ENCODE results near the gene GLRA3. TPM values are rescaled to one million over a fixed set of nuclear protein-coding genes. Genes with fewer than 3 reads are reported as not detected.

The GLRA3 gene
- total and polyA plus RNA-seq, 2 experiments from 2014 or later, result 0.03 to 0.19 TPM

DNA sequence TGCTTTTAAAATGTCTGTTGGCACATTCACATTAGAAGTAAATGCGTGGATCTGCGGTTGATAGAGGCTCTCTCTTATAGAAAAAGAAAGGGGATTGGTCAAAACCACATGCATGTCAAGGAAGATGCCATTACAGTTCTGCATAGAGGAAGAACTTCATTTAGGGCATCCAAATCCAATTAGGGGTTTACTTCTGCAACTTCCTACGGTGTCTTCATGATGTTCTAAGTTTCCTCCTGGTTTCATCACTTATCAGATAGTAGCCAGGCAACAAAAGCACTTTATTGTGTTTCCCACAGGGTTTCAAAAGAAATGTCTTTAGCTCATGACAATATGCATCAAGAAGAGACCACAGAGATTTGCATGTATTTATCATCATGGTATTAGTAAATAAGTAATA is 170.8 kb downstream of the GLRA3 start:
- no peaks in the 10 kb centered on the region; the same call in 1 of the 2 replicates for H3K9me2 ChIP-seq (ENCODE audit: insufficient read depth)
- no peak overlapping the region for H3K27ac Mint-ChIP-seq
- H3K36me3 Mint-ChIP-seq (ENCODE audit: low read depth), result no peaks in the 10 kb centered on the region
- H3K4me3 Mint-ChIP-seq, result no peak overlapping the region
- no peaks in the 10 kb centered on the region for H4K20me1 ChIP-seq (replicated peaks; ENCODE audit: insufficient read depth)
- no peaks in the 10 kb centered on the region for H3F3A ChIP-seq (replicated peaks; ENCODE audit: low read depth)
- H3K27ac ChIP-seq (ENCODE audit: low read depth), result no peak overlapping the region
- no peaks in the 10 kb centered on the region for H3K27me3 ChIP-seq (ENCODE audit: insufficient read depth)
- no peak for DNase-seq (ENCODE audit: low spot score)
- no peaks in the 10 kb centered on the region for H3K9me3 Mint-ChIP-seq
- H3K27me3 Mint-ChIP-seq (ENCODE audit: insufficient read depth, low read depth, poor library complexity), result no peaks in the 10 kb centered on the region
- no peak overlapping the region for H3K4me2 ChIP-seq
- ATAC-seq, result no peak
- H2AFZ ChIP-seq, result no peak overlapping the region
- no peaks in the 10 kb centered on the region for H3K79me2 ChIP-seq (replicated peaks; ENCODE audit: insufficient read depth)
- no peaks in the 10 kb centered on the region for H3K36me3 ChIP-seq (ENCODE audit: insufficient read depth)
- no peak overlapping the region for H3K4me3 ChIP-seq
- H3K4me1 ChIP-seq (ENCODE audit: insufficient read depth), result no peaks in the 10 kb centered on the region
- TF ChIP-seq JUNB (IDR thresholded peaks at IDR 0.05; ENCODE audit: unreplicated experiment), result no peak
- no peak for TF ChIP-seq EZH2 (IDR thresholded peaks at IDR 0.05; ENCODE audit: low read depth, unreplicated experiment)
- TF ChIP-seq, protein P1, sequence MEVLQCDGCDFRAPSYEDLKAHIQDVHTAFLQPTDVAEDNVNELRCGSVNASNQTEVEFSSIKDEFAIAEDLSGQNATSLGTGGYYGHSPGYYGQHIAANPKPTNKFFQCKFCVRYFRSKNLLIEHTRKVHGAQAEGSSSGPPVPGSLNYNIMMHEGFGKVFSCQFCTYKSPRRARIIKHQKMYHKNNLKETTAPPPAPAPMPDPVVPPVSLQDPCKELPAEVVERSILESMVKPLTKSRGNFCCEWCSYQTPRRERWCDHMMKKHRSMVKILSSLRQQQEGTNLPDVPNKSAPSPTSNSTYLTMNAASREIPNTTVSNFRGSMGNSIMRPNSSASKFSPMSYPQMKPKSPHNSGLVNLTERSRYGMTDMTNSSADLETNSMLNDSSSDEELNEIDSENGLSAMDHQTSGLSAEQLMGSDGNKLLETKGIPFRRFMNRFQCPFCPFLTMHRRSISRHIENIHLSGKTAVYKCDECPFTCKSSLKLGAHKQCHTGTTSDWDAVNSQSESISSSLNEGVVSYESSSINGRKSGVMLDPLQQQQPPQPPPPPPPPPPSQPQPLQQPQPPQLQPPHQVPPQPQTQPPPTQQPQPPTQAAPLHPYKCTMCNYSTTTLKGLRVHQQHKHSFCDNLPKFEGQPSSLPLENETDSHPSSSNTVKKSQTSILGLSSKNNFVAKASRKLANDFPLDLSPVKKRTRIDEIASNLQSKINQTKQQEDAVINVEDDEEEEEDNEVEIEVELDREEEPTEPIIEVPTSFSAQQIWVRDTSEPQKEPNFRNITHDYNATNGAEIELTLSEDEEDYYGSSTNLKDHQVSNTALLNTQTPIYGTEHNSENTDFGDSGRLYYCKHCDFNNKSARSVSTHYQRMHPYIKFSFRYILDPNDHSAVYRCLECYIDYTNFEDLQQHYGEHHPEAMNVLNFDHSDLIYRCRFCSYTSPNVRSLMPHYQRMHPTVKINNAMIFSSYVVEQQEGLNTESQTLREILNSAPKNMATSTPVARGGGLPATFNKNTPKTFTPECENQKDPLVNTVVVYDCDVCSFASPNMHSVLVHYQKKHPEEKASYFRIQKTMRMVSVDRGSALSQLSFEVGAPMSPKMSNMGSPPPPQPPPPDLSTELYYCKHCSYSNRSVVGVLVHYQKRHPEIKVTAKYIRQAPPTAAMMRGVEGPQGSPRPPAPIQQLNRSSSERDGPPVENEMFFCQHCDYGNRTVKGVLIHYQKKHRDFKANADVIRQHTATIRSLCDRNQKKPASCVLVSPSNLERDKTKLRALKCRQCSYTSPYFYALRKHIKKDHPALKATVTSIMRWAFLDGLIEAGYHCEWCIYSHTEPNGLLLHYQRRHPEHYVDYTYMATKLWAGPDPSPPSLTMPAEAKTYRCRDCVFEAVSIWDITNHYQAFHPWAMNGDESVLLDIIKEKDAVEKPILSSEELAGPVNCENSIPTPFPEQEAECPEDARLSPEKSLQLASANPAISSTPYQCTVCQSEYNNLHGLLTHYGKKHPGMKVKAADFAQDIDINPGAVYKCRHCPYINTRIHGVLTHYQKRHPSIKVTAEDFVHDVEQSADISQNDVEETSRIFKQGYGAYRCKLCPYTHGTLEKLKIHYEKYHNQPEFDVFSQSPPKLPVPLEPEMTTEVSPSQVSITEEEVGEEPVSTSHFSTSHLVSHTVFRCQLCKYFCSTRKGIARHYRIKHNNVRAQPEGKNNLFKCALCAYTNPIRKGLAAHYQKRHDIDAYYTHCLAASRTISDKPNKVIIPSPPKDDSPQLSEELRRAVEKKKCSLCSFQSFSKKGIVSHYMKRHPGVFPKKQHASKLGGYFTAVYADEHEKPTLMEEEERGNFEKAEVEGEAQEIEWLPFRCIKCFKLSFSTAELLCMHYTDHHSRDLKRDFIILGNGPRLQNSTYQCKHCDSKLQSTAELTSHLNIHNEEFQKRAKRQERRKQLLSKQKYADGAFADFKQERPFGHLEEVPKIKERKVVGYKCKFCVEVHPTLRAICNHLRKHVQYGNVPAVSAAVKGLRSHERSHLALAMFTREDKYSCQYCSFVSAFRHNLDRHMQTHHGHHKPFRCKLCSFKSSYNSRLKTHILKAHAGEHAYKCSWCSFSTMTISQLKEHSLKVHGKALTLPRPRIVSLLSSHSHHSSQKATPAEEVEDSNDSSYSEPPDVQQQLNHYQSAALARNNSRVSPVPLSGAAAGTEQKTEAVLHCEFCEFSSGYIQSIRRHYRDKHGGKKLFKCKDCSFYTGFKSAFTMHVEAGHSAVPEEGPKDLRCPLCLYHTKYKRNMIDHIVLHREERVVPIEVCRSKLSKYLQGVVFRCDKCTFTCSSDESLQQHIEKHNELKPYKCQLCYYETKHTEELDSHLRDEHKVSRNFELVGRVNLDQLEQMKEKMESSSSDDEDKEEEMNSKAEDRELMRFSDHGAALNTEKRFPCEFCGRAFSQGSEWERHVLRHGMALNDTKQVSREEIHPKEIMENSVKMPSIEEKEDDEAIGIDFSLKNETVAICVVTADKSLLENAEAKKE (CRISPR knock-in tag; IDR thresholded peaks at IDR 0.05), result no peak
- TF ChIP-seq, protein P2, sequence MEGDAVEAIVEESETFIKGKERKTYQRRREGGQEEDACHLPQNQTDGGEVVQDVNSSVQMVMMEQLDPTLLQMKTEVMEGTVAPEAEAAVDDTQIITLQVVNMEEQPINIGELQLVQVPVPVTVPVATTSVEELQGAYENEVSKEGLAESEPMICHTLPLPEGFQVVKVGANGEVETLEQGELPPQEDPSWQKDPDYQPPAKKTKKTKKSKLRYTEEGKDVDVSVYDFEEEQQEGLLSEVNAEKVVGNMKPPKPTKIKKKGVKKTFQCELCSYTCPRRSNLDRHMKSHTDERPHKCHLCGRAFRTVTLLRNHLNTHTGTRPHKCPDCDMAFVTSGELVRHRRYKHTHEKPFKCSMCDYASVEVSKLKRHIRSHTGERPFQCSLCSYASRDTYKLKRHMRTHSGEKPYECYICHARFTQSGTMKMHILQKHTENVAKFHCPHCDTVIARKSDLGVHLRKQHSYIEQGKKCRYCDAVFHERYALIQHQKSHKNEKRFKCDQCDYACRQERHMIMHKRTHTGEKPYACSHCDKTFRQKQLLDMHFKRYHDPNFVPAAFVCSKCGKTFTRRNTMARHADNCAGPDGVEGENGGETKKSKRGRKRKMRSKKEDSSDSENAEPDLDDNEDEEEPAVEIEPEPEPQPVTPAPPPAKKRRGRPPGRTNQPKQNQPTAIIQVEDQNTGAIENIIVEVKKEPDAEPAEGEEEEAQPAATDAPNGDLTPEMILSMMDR (conservative IDR thresholded peaks at IDR 0.05; ENCODE audit: low read depth in 2 of 2), result no peak
- no peak for TF ChIP-seq EZH2phosphoT487 (IDR thresholded peaks at IDR 0.05; ENCODE audit: unreplicated experiment)
- no peak for TF ChIP-seq ZNF114 (CRISPR knock-in tag; IDR thresholded peaks at IDR 0.05)
- H3K4me1 Mint-ChIP-seq, result no peaks in the 10 kb centered on the region

All from GM23338 (cell line).